GM13976 (cell line): ENCODE data around the gene SMYD3.

ENCODE experiments used
- DNase-seq: peaks from one replicate; pipeline ENCODE4 v3.0.0; 2012; ENCODE audit warnings: low spot score
- in situ Hi-C: fragments of 300-500 bp; cut with MboI; formaldehyde crosslinking; loops from one replicate; pipeline ENCODE4 v1.12.0; 2022; ENCODE audit warnings: low sequenced_read_pairs, mixed read lengths, inconsistent platforms; ENCODE audit not compliant: unreplicated experiment
- TF ChIP-seq, protein P1 (sequence below): IDR thresholded peaks from 2 replicates; pipeline ENCODE4 v1.5.1; 2012; ENCODE audit warnings: borderline replicate concordance, mild to moderate bottlenecking; ENCODE audit not compliant: insufficient read depth; ENCODE audit errors: extremely low read depth, missing control alignments, control extremely low read depth

Gene SMYD3

DNA sequence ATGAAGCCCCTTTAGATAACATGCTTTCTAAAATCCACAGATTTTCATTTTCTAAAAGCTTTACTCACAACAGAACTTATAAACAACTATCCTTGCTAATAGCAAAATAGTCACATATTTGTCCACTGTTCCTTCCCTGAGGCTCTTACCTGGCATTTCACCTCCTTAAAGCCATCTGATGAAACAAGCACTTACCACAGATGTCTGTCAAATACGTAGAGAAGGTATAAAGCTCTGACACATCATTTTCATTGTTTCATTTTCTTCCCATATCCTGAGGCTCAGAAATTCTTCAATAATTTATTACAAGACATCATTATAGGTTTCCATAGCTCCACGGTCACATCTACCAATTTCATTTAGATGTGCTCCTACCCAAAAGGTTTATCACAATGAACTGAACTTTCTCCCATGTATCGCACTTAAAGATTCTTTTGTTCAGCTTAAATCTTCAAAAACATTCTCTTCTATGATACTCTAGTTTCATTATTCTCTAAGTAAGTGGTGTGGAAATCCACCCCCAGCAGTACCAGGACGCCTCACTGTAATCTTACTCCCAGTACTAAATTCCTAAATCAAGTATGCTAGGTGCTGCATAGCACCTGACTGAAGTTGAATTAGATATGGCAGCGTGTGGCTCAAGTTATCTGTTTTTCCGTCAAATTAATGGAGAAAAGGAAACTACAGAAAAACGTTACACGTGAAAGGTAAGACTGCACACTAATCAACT is 569.6 kb downstream of the SMYD3 start:
- no peak for DNase-seq
- in situ Hi-C loops = no loop called here
- TF ChIP-seq, protein P1, sequence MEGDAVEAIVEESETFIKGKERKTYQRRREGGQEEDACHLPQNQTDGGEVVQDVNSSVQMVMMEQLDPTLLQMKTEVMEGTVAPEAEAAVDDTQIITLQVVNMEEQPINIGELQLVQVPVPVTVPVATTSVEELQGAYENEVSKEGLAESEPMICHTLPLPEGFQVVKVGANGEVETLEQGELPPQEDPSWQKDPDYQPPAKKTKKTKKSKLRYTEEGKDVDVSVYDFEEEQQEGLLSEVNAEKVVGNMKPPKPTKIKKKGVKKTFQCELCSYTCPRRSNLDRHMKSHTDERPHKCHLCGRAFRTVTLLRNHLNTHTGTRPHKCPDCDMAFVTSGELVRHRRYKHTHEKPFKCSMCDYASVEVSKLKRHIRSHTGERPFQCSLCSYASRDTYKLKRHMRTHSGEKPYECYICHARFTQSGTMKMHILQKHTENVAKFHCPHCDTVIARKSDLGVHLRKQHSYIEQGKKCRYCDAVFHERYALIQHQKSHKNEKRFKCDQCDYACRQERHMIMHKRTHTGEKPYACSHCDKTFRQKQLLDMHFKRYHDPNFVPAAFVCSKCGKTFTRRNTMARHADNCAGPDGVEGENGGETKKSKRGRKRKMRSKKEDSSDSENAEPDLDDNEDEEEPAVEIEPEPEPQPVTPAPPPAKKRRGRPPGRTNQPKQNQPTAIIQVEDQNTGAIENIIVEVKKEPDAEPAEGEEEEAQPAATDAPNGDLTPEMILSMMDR = no peak

DNA sequence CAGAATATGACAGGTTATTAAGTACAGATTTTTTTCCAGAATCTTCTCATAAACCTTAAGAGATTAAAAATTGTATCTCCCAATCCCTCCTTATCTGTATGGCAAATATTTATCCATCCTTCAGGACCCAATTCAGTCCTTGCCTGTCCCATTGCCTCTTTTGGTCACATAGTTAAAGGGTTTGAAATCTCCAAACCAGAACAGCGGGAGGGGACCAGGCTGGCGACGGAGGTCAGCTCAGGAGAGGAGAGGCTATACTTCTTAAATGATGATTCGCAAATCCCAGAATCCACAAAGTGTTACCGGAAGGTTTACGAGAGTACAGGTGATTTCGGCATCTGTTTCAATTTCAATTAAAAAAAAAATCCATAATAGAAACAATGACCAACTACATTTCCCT is 572.7 kb downstream of the SMYD3 start:
- TF ChIP-seq, protein P1 = no peak
- in situ Hi-C loops = no loop called here
- DNase-seq = no peak

DNA sequence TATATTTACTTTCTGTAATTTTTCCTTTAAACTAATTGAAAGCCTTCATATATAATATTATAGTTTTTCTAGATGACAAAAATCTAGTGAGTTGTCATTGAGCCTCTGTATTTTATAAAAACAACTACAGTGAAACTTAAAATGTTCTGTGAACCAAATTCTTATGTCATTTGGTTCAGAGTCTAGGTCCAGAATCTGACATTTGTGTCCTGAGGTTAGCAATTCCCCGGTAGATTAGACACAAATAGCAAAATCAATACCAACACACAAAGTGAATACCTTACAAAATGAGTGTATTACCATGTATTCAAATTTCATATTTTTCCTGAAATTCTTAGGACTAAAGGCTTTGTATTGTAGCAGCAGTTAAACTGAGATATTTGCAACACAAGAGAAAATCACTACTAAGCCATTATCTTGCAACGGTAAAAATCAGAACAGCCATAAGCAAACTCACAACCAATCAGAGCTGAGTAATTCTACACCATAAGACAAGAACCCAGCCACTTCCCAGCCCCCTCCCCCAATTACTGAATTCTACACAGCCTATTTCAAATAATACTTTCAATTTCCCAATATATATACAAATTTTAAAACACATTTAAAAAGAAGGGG is 573.5 kb downstream of the SMYD3 start:
- TF ChIP-seq, protein P1 = no peak
- in situ Hi-C loops = no loop called here
- no peak for DNase-seq

DNA sequence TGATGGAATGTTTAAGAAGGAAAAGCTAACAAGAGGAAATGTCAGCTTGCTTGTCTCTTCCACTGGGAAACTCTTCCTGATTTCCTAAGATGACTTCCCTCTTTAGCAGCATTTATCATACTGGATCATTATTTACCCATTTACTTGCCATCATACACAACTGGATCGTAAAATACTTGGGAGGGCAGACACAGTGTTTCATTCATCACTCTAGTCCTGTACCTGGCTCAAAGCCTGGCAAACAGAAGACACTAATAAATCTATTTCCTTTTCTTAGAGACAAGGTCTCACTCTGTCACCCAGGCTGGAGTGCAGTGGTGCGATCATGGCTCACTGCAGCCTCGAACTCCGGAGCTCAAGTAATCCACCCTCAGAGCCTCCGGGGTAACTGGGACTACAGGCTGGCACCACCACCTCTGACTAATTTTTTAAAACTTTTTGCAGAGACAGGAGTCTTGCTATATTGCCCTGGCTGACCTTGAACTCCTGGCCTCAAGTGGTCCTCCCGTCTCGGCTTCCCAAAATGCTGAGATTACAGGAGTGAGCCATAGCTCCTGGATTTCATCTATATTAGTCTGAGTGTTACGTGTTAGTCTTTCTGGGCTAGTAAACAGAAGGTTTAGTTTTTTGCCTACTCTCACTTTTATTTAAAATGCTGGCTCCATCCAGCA is 574.6 kb downstream of the SMYD3 start:
- TF ChIP-seq, protein P1 = no peak
- in situ Hi-C loops = no loop called here
- DNase-seq = no peak

DNA sequence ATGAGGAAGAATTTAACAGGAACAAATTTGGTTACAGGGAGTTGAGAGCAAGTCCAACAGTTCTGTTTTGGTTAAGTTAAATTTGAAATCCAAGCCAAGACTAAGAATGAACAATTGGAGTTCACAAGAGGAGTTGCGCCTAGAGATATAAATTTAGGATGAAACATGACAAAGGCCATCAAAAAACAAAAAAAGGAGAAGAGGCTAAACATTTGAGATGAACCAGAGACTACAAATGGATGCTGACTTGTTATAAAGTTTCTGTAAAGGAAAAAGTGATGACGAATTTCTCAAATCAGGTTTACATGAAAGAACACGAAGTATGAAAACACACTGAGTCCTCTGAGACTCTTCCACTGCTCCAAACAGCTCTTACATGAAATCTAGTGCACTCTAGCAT is 575.6 kb downstream of the SMYD3 start:
- TF ChIP-seq, protein P1 = no peak
- in situ Hi-C loops = no loop called here

DNA sequence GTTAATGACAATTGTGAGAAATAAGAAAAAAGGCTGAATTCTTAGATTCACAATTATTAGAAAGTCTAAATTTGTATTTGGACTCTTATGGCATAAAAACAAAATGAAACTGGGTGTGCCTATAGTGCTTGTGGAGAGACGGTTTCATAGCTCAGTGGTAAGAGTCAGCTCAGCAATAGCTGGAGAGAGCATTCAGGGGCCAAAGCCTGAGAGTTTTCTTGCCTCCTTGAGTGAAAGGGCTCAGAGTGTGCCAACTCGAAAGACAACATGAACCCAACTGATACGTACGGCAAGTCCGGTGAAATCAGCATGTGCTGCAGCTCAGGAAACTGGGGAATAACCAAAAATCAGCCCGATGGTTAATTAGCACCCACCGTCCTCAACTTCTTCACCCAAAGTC is 577.9 kb downstream of the SMYD3 start:
- in situ Hi-C loops = no loop called here
- TF ChIP-seq, protein P1 = no peak
- DNase-seq = no peak

More for the DNA sequence above, 575.6 kb downstream of the SMYD3 start:
- no peak for DNase-seq
